ENCODE results near the gene FAIM2.

GRCh38 chr12:49920241-49920914 is 16.7 kb upstream of the FAIM2 start:
- TF ChIP-seq CTCF (IDR thresholded peaks at IDR 0.05) = no peak
- TF ChIP-seq POLR2A (IDR thresholded peaks at IDR 0.05) = no peak

Measured in heart left ventricle (tissue), 13 donors.